Mesenteric fat pad (tissue), 1 donor: ENCODE data around the gene RTN4IP1. TPM values are rescaled to one million over a fixed set of nuclear protein-coding genes. Genes with fewer than 3 reads are reported as not detected.
"Not testable (repeated sequence)": the region's sequence is repeated elsewhere in the genome, so short reads cannot be mapped to it uniquely, and the experiment has no call there.

Experiments
- DNase-seq: peaks from one replicate; pipeline ENCODE4 v3.0.0-alpha.2; 2020; ENCODE audit warnings: low spot score
- total RNA-seq: library from RNA; stranded (reverse); fragmentation: NEBNext Ultra II Directional; extraction: Animal tissue kit (Norgen Biotek cat#: 25700); gene quantifications from one replicate; pipeline ENCODE4 v1.2.1, GENCODE V29; 2021
- donor health status: DM: yes; HTN: yes; CAD: no.

RTN4IP1 gene
- total RNA-seq, 1 donor from 2014 or later: 4.8 TPM

DNA sequence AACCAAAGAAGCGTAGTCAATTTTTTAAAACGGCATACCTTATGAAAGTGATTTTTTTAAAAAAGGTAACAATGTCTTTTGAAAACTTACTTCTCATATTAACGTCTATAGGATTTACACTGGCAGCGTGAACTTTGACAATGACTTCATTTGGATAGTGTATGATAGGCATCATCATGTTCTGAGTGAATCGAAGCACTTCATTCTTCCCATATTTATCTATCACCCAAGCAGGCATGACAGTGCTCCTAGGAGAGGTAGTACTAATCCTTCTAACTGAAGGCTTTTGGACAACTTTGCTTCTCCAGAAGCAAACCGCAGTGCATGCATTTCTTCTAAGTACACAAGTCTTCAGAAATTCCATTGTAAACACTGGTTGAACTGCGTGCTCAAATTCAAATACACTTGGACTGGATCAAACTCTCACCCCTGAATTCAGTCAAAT is 618 bp downstream of the RTN4IP1 start:
- DNase-seq: no peak

GRCh38 chr6:106627760-106628159 is 1.5 kb downstream of the RTN4IP1 start:
- DNase-seq: not testable (repeated sequence)

DNA sequence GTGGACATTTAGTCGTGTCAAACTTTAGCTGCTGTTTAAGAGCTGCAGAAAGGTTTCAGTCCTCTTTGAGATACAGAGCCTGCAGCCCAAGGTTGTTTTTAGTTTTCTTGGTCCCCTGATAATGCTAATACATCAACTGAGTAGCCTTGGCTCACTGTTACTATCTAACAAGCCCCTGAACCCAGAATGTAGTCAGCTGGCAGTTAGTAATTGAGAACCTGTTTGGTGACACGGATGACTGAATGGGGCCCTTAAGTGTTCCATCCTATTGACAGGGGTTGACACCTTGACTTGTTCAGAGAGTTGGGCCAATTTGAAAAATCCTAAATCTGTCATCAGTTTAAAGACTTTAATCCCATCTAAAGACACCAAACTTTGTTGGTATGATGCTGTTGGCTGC is 2.8 kb downstream of the RTN4IP1 start:
- DNase-seq: no peak

DNA sequence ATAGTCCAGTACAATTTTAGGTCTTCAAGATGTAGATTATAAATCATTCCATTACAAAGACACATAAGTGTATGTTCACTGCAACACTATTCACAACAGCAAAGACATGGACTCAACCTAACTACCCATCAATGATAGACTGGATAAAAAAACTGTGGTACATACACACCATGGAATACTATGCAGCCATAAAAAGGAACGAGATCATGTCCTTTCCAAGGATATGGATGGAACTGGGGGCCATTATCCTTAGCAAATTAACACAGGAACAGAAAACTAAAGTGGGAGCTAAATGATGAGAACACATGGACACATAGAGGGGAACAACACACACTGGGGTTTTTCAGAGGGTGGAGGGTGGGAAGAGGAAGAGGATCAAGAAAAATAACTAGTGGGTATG is 6.3 kb downstream of the RTN4IP1 start:
- DNase-seq: no peak

- no peak for DNase-seq
Measured at GRCh38 chr6:106622412-106622811, 6.9 kb downstream of the RTN4IP1 start.

- no peak for DNase-seq
Measured at GRCh38 chr6:106620931-106621672, 8.2 kb downstream of the RTN4IP1 start.

- no peak for DNase-seq
Measured at GRCh38 chr6:106619223-106619622, 10.1 kb downstream of the RTN4IP1 start.

DNA sequence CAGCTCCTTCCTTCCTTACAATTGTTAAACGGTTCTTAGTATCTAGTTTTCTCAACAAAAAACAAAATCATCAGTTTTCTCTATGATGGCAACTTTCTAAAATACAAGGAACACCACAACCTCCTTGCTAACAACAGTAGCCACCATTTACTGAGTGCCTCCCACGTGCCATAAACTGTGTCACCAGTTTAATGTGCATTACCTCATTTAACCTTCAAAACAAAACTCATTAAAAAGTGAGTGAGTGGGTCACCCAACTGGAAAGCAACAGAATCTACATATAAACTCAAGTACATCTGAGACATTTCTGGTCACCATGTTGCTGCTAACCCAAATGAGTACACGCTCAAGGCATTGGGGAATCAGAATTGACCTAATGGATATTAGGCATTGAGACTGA is 11.0 kb downstream of the RTN4IP1 start:
- DNase-seq: no peak

GRCh38 chr6:106617857-106618256 is 11.4 kb downstream of the RTN4IP1 start:
- no peak for DNase-seq

- no peak for DNase-seq
Measured at GRCh38 chr6:106617302-106617701, 12.0 kb downstream of the RTN4IP1 start.

DNA sequence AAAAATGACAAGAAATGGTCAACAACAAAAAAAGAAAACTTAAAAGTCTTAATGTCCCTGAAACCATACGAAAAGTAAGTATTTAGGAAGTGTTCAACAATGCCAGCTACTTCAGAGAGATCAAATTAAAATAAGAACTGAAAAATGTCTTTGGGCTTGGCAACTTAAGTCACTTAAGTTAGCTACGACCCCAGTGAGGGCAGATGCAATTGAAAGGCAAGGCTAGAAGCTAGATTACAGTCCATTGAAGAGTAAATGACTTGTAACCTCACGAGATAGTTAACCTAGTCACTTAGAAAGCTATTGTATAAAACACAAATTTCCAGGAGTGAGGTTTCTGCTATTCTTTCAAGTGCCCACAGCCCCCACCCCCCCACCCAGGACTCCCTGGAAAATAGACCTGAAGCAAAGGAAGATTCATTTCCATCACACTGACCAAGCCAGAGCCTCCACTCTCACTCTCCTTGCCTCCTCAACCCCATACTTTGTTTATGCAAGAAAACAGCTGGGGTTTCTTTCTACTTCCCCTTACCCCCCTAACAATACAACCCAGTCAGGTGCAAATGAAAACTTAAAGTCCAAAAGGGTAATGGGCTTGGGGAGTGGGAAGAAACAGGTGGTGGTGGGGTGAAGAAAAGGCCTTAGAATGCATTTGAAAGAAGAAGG is 14.6 kb downstream of the RTN4IP1 start:
- no peak for DNase-seq

DNA sequence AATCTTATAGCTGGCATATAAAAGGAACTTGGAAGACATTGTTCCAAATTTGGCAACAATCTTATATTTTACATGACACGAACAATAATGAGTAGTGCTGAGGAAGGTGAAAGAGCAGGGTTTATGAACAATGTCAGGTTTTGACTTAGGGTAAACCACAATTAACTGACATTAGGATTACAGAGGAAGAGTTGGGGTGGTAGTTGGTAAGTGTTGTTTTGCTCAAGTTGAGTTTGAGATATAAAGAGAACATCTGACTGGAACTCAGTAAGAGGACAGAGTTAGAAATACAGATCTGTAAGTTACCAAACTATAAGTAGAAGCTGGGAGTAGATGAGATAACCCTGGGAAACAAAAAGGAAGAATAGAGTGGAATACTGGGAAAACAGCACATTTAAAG is 15.1 kb downstream of the RTN4IP1 start:
- no peak for DNase-seq

GRCh38 chr6:106613590-106613989 is 15.7 kb downstream of the RTN4IP1 start:
- DNase-seq: no peak

DNA sequence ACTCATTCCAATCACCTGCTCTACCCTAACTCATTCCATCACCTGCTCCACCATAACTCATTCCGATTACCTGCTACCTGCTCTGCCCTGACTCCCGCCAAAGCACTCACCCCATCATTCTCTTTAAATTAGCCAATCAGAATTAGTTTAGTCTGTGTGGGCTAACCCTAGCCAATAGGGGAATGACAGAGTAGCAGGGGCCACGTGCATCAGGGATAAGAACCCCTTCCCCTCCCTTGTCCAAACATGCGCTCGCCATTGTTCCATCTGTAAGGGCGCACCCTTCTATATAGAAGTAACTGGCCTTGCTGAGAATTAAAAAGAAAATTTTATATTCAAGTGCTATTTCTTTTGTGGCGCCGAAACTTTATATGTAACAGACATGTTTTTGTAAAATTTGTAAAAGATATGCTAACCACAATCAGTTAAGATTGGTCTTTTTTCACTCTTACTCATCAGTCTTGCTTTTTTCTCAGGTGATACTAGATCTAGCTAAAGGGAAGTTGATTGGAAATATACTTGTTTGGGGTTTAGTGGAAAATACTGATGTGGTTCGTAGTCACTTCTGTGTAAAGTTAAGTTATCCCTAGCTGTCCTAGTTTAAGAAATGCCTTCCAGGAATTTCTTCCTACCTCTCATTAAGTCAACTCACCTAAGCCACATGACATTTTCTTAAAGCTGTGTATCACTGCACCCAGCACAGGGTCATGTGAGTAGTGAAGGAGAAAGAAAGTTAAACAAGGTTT is 16.5 kb downstream of the RTN4IP1 start:
- DNase-seq: no peak

DNA sequence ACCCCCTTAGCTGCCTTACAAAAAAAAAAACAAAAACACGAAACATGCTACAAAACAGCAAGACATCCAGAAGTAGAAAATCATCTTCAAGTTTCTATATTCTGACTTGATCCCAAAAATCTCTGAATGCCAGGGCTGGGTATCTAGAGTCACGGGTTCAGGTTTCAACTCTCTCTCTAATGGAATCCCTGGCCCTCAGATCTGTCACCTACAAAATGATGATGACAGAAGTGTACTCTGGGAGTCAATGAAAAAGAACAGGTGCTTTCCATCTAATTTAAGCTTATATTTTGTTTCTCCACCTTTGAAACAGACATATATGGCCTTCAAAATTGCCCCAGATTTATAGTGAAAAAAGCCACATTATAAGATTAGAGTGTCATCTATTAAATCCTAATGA is 18.3 kb downstream of the RTN4IP1 start:
- DNase-seq: no peak

DNA sequence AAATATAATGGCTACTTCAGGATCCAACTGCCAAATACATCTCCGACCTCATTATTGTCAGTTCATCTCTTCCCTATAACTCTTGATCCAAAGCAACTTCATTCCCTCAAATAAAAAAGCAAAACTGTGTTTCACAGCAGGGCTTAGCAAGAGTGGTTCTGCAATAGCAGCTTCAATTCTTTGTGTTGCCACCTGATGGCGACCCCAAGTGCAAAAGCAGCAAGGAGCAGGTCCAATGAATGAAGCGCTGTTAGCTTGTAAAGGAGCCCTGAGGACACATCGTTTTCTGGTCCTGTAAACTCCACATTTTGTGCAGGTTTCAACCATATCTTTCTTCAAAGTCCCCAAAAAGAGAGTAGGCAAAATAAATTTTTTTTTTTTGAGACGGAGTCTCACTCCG is 19.6 kb downstream of the RTN4IP1 start:
- DNase-seq: no peak

DNA sequence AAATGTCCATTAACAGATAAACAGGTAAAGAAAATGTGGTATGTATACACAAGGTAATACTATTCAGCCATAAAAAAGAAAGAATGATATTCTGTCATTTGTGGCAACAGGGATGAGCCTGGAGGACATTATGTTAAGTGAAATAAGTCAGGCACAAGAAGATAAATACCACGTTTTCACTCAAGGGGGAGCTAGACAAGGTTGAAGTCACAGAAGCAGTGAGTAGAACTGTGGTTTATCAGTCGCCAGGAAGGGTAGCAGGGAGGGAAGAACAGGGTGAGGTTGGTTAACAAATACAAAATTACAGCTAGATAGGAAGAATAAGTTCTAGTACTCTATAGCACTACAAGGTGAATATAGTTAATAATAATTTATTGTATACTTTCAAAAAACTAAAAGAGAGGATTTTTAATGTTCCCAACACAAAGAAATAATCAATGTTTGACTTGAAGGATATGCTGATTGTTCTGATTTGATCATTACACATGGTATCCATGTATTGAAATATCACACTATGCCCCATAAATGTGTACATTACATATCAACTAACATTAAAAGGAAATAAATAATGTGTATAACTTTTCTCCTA is 21.1 kb downstream of the RTN4IP1 start:
- DNase-seq: no peak

DNA sequence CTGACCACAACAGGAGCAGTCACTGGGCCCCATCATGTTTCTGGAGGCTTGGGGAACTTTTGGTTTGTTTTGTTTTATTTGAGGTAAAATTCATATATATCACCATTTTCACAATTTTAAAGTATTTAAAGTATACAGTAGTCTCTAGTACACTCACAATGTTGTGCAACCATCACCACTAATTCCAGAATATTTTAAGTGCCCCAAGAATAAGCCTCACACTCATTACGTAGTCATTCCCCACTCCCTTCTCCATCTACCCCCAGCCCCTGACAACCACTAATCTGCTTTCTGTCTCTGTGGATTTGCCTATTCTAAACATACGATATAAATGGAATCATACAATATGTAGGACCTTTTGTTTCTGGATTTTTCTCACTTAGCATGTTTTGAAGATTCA is 29.0 kb downstream of the RTN4IP1 start:
- DNase-seq: no peak

DNA sequence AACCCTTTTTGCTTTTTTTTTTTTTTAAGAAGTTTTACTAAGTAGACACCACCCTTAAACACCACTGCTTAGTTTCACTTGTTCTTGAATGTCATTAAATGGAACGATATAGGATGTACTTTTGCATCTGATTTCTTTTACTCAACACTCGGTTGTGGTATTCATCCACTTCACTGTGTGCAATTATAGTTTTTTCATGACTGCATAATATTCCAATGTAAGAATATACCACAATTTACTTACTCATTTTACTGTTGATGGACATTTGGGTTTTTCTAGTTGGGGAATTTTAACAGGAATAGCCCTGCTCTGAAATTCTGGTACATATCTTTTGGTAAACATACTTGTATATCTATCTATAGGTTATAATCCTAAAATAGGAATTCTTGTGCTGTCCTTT is 29.9 kb downstream of the RTN4IP1 start:
- DNase-seq: no peak

DNA sequence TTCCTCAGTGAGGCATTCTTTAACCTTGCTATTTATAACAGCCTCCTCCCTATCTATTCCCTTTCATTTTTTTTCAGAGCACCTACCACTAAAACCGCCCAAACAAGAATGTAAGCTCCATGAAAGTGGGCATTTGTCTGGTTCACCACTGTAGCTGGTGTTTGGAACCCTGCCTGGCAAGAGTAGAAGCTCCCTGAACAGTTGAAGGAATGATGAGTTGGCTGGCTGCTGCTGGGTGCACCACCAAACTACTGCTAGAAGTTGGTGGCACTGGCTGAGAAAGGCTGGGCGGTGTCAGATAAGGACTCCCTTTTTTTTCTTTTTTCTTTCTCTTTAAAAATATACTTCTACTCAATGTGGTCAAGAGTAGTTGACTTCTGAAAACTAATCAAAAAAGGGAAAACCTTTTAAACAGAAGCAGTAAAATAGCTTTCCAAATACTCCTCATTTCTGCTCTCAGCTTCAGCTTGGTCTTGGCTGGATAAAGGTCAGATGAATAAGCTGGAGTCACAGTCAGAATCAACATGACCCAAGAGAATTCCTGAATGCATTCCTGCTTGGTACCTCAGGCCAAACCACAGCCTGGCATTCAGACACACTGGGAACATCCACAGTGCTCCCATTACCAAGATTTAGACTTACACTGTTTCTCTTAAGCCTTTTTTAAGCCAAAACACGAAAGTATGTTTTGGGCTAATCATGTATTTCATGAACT is 38.0 kb downstream of the RTN4IP1 start:
- DNase-seq: no peak

DNA sequence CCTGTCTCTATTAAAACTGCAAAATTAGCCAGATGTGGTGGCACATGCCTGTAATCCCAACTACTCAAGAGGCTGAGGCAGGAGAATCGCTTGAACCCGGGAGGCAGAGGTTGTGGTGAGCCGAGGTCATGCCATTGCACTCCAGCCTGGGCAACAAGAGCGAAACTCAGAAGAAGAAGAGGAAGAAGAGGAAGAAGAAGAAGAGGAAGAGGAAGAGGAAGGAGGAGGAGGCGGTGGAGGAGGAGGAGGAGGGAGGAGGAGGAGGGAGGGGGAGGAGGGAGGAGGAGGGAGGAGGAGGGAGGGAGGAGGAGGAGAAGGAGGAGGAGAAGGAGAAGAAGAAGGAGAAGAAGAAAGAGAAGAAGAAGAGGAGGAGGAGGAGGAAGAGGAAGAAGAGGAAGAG is 40.4 kb downstream of the RTN4IP1 start:
- DNase-seq: not testable (repeated sequence)
